GM21529 (cell line): Measurements from ENCODE around the gene KRTAP2-4.
"Not testable (repeated sequence)": the region's sequence is repeated elsewhere in the genome, so short reads cannot be mapped to it uniquely, and the experiment has no call there.

ENCODE experiments used
- ATAC-seq: cut with Tn5 transposase; IDR thresholded peaks from one replicate; pipeline ENCODE4 v1.9.1; 2021; ENCODE audit not compliant: unreplicated experiment

The KRTAP2-4 gene

GRCh38 chr17:41071606-41072360 is 6.1 kb upstream of the KRTAP2-4 start:
- no peak for ATAC-seq

- no peak for ATAC-seq
These were observed 3.4 kb upstream of the KRTAP2-4 start for GRCh38 chr17:41069031-41069430.

- no peak for ATAC-seq
These were observed 1.6 kb upstream of the KRTAP2-4 start for GRCh38 chr17:41067281-41067680.

GRCh38 chr17:41065016-41065689 is 526 bp downstream of the KRTAP2-4 start:
- not testable (repeated sequence) for ATAC-seq

GRCh38 chr17:41064301-41064700 is 1.4 kb downstream of the KRTAP2-4 start:
- ATAC-seq, result no peak

GRCh38 chr17:41063449-41063848 is 2.2 kb downstream of the KRTAP2-4 start:
- ATAC-seq, result no peak

- no peak for ATAC-seq
These were observed 3.7 kb downstream of the KRTAP2-4 start for GRCh38 chr17:41061964-41062363.

GRCh38 chr17:41060052-41060604 is 5.6 kb downstream of the KRTAP2-4 start, which contains the start of gene KRTAP2-3:
KRTAP2-3 (minus strand) TSS chr17:41060114; CDS start chr17:41060050, 64 bp downstream.
- no peak for ATAC-seq

- ATAC-seq, result not testable (repeated sequence)
These were observed 6.2 kb downstream of the KRTAP2-4 start for GRCh38 chr17:41059276-41060051.

GRCh38 chr17:41058741-41059140 is 6.9 kb downstream of the KRTAP2-4 start:
- ATAC-seq, result no peak

GRCh38 chr17:41057547-41057946 is 8.1 kb downstream of the KRTAP2-4 start:
- no peak for ATAC-seq

GRCh38 chr17:41055130-41055529 is 10.5 kb downstream of the KRTAP2-4 start, which contains the start of gene KRTAP2-2:
KRTAP2-2 (minus strand) TSS chr17:41055230; CDS start chr17:41055211, 19 bp downstream.
- not testable (repeated sequence) for ATAC-seq

GRCh38 chr17:41054556-41054955 is 11.1 kb downstream of the KRTAP2-4 start:
- not testable (repeated sequence) for ATAC-seq

GRCh38 chr17:41054025-41054424 is 11.7 kb downstream of the KRTAP2-4 start:
- no peak for ATAC-seq

GRCh38 chr17:41052566-41052965 is 13.1 kb downstream of the KRTAP2-4 start:
- ATAC-seq, result no peak

- ATAC-seq, result no peak
These were observed 16.6 kb downstream of the KRTAP2-4 start for GRCh38 chr17:41049110-41049509.

- ATAC-seq, result no peak
These were observed 17.2 kb downstream of the KRTAP2-4 start for GRCh38 chr17:41048441-41048840.

GRCh38 chr17:41046735-41047465 is 18.8 kb downstream of the KRTAP2-4 start, which contains the start of gene KRTAP2-1:
KRTAP2-1 (minus strand) TSS chr17:41047316; CDS start chr17:41047267, 49 bp downstream.
- not testable (repeated sequence) for ATAC-seq

GRCh38 chr17:41042953-41043352 is 22.7 kb downstream of the KRTAP2-4 start:
- no peak for ATAC-seq
